Spleen (tissue), 11 donors: ENCODE data around the gene RNASET2. TPM values are rescaled to one million over a fixed set of nuclear protein-coding genes. Genes with fewer than 3 reads are reported as not detected.
A peak's percentile ranks its signal among the peaks of the same experiment; 100 is the strongest.

Experiments
- DNase-seq: peaks from one replicate; pipeline ENCODE4 v3.0.0-alpha.2; 2020
- H3K27ac ChIP-seq, 8 donors: fragments of 200-600 bp; sonication (generic) in 7 of 8; 1 replicate in 4 of 8; 2 replicates in 4 of 8; pipeline versions ENCODE4 v1.5.0 to v1.8.0; 2016 to 2021; ENCODE audit warnings: inconsistent platforms in 4 of 8, mild to moderate bottlenecking in 4 of 8, moderate library complexity in 1 of 8
- H3K27me3 ChIP-seq, 7 donors: fragments of 200-600 bp; sonication (generic) in 6 of 7; replicated peaks in 1 of 7; 1 replicate in 4 of 7; 2 replicates in 3 of 7; pipeline versions ENCODE4 v1.5.0 to v1.8.0; 2016 to 2021; ENCODE audit warnings: inconsistent platforms in 3 of 7, mild to moderate bottlenecking in 1 of 7
- H3K36me3 ChIP-seq, 6 donors: fragments of 200-600 bp; sonication (generic) in 5 of 6; 1 replicate in 4 of 6; 2 replicates in 2 of 6; pipeline versions ENCODE4 v1.5.0 to v1.8.0; 2016 to 2021; ENCODE audit warnings: inconsistent platforms in 2 of 6
- H3K4me1 ChIP-seq, 6 donors: fragments of 200-600 bp; sonication (generic) in 5 of 6; 1 replicate in 3 of 6; 2 replicates in 3 of 6; pipeline versions ENCODE4 v1.5.0 to v1.8.0; 2016 to 2021; ENCODE audit warnings: inconsistent platforms in 3 of 6
- H3K4me3 ChIP-seq, 8 donors: fragments of 200-600 bp; sonication (generic) in 7 of 8; 1 replicate in 4 of 8; 2 replicates in 4 of 8; pipeline versions ENCODE4 v1.5.0 to v1.8.0; 2016 to 2021; ENCODE audit warnings: inconsistent platforms in 4 of 8, mild to moderate bottlenecking in 4 of 8, moderate library complexity in 2 of 8
- H3K9me3 ChIP-seq, 8 donors: fragments of 200-600 bp; sonication (generic) in 7 of 8; 1 replicate in 4 of 8; 2 replicates in 4 of 8; pipeline versions ENCODE4 v1.5.0 to v1.8.0; 2016 to 2021; ENCODE audit warnings: inconsistent platforms in 4 of 8
- CTCF ChIP-seq, 11 experiments: fragments of 200-600 bp in 7 of 11; fragments of 450-650 bp in 4 of 11; sonication (generic) in 4 of 11; IDR thresholded peaks in 8 of 11; conservative IDR thresholded peaks in 3 of 11; 1 replicate in 7 of 11; 2 replicates in 4 of 11; pipeline versions ENCODE4 v1.4.0 to v1.8.0; 2016 to 2021; ENCODE audit warnings: antibody characterized with exemption in 11 of 11, inconsistent platforms in 4 of 11, mild to moderate bottlenecking in 1 of 11
- POLR2A ChIP-seq, 3 donors: fragments of 450-650 bp; IDR thresholded peaks; one replicate each; pipeline ENCODE4 v1.5.1; 2017; ENCODE audit warnings: antibody characterized with exemption in 3 of 3, mild to moderate bottlenecking in 1 of 3
- POLR2AphosphoS5 ChIP-seq, 3 donors: sonication (generic); formaldehyde crosslinking; IDR thresholded peaks; one replicate each; pipeline ENCODE4 v1.5.1; 2017; ENCODE audit warnings: antibody characterized with exemption in 3 of 3
- WGBS, 5 donors: extraction: QIAGEN DNeasy Blood & Tissue Kit in 3 of 5; methylation state at CpG; one replicate each; pipeline versions ENCODE4 v1.1.5 to v1.1.7; 2013 to 2018; 5-methylcytosine and 5-hydroxymethylcytosine counted together
- intact Hi-C: fragments of 100-400 bp; cut with DNase I; formaldehyde crosslinking; loops from one replicate; pipeline ENCODE4 v1.15.0; 2023; ENCODE audit warnings: low total_unique reads
- polyA plus RNA-seq, 3 donors: library from polyadenylated mRNA; stranded (reverse); fragments of 200-250 nt; gene quantifications; one replicate each; pipeline ENCODE4 v1.2.1, GENCODE V29; 2013
- total RNA-seq, 7 donors: library from RNA; depleted of rRNA in 3 of 7; stranded (reverse); fragments of >200 nt in 3 of 7; fragmentation: NEBNext Ultra II Directional in 4 of 7; extraction: Animal tissue kit (Norgen Biotek cat#: 25700) in 4 of 7; gene quantifications; one replicate each; pipeline versions ENCODE4 v1.1.0 to v1.2.1, GENCODE V29; 2016 to 2021
- donor health status: healthy with polysubstance abuse.
- donor health status: DM: no; HTN: no; CAD: no; lungs with moderate emphysema.
- donor health status: DM: no; HTN: no; CAD: no.
- donor health status: Bipolar disorder and iron deficiency.
- donor health status: healthy.
- donor health status: DM: no; HTN: no; CAD: no.
- donor health status: DM: yes; HTN: yes; CAD: no.

The RNASET2 gene
- total and polyA plus RNA-seq, 10 donors: 242 to 676 (median 362) TPM

- Histone ChIP-seq H3K27ac (peak overlapping the region; percentile 94 to 100 (median 98)), H3K4me3 (peak overlapping the region; percentile 95 to 100 (median 99)), H3K36me3 (peaks cover 0 to 24% (median 0%) of the 10 kb centered on the region in 6 donors), H3K27me3 (no peaks in the 10 kb centered on the region), H3K4me1 (peaks cover 22 to 80% (median 70%) of the 10 kb centered on the region in 6 donors), H3K9me3 (no peaks in the 10 kb centered on the region)
- TF ChIP-seq POLR2A (IDR thresholded peaks at IDR 0.05): no peak
- TF ChIP-seq CTCF (IDR thresholded peaks at IDR 0.05 in 8 of 11, conservative IDR thresholded peaks at IDR 0.05 in 3 of 11): peak in 1 of 11 experiments; percentile 3
- TF ChIP-seq POLR2AphosphoS5 (IDR thresholded peaks at IDR 0.05): peak in 1 of 3 donors; percentile 54
- WGBS, 5 donors: 6 to 17% (median 11%) methylated on average over 12 to 26 of the region's 26 CpGs
- DNase-seq: peak; percentile 93
- intact Hi-C loops: no loop called here
Observed at GRCh38 chr6:166957087-166957804, 896 bp upstream of the RNASET2 start.

- no peaks in the 10 kb centered on the region for H3K27me3 ChIP-seq
- H3K36me3 ChIP-seq: peaks cover 0 to 37% (median 0%) of the 10 kb centered on the region in 6 donors
- 1 to 2% (median 1%) methylated on average over 22 to 54 of the region's 54 CpGs for WGBS, 5 donors
- intact Hi-C loops: no loop called here
- TF ChIP-seq POLR2A (IDR thresholded peaks at IDR 0.05) (no peak), CTCF (IDR thresholded peaks at IDR 0.05 in 8 of 11, conservative IDR thresholded peaks at IDR 0.05 in 3 of 11) (no peak), POLR2AphosphoS5 (IDR thresholded peaks at IDR 0.05) (no peak)
- H3K4me3 ChIP-seq: peak overlapping the region; percentile 95 to 100 (median 99)
- no peaks in the 10 kb centered on the region for H3K9me3 ChIP-seq
- H3K4me1 ChIP-seq: peaks cover 24 to 93% (median 83%) of the 10 kb centered on the region in 6 donors
- DNase-seq: no peak
- peak overlapping the region; percentile 94 to 100 (median 98) for H3K27ac ChIP-seq
Observed at GRCh38 chr6:166955865-166956443, 396 bp downstream of the RNASET2 start.

GRCh38 chr6:166955121-166955864, 1.1 kb downstream of the RNASET2 start:
- WGBS, 5 donors: 15 to 34% (median 31%) methylated on average over 25 to 52 of the region's 52 CpGs
- H3K27me3 ChIP-seq: no peaks in the 10 kb centered on the region
- H3K4me3 ChIP-seq: peak overlapping the region; percentile 95 to 100 (median 99)
- TF ChIP-seq POLR2A (IDR thresholded peaks at IDR 0.05) (no peak), POLR2AphosphoS5 (IDR thresholded peaks at IDR 0.05) (peak in 2 of 3 donors; percentile 54 to 67), CTCF (IDR thresholded peaks at IDR 0.05 in 8 of 11, conservative IDR thresholded peaks at IDR 0.05 in 3 of 11) (no peak)
- peak overlapping the region; percentile 94 to 100 (median 98) for H3K27ac ChIP-seq
- peaks cover 0 to 43% (median 0%) of the 10 kb centered on the region in 6 donors for H3K36me3 ChIP-seq
- DNase-seq: peak; percentile 90
- intact Hi-C loops: no loop called here
- H3K4me1 ChIP-seq: peaks cover 30 to 94% (median 88%) of the 10 kb centered on the region in 6 donors
- no peaks in the 10 kb centered on the region for H3K9me3 ChIP-seq
